Activated CD4-positive, alpha-beta memory T cell treated with anti-CD3 and anti-CD28 coated beads for 36 hours (primary cell): ENCODE data around the gene HOXC4. TPM values are rescaled to one million over a fixed set of nuclear protein-coding genes. Genes with fewer than 3 reads are reported as not detected.
A peak's percentile ranks its signal among the peaks of the same experiment; 100 is the strongest.

ENCODE experiments used
- CTCF ChIA-PET: fragments of 350-600 bp; sonication (Branson Sonifier 250); formaldehyde crosslinking; loops from one replicate; lab custom pipeline; 2021; ENCODE audit warnings: antibody characterized with exemption, inconsistent platforms; lab: Charles Lee
- POLR2A ChIA-PET: fragments of 350-600 bp; sonication (Branson Sonifier 250); formaldehyde crosslinking; loops from one replicate; lab custom pipeline; 2021; ENCODE audit warnings: antibody characterized with exemption; lab: Charles Lee
- DNase-seq: peaks from one replicate; pipeline ENCODE4 v3.0.0-alpha.2; 2020
- H3K27ac Mint-ChIP-seq: one replicate; pipeline ENCODE4 v1.8.0; 2021; ENCODE audit warnings: mixed read lengths
- H3K27me3 Mint-ChIP-seq: one replicate; pipeline ENCODE4 v1.8.0; 2021; ENCODE audit warnings: mixed read lengths
- H3K36me3 Mint-ChIP-seq: one replicate; pipeline ENCODE4 v1.8.0; 2021; ENCODE audit warnings: mixed read lengths
- H3K4me1 Mint-ChIP-seq: one replicate; pipeline ENCODE4 v1.8.0; 2021; ENCODE audit warnings: low read depth, mixed read lengths
- H3K4me3 Mint-ChIP-seq: one replicate; pipeline ENCODE4 v1.8.0; 2021; ENCODE audit warnings: mild to moderate bottlenecking, mixed read lengths
- H3K9me3 Mint-ChIP-seq: one replicate; pipeline ENCODE4 v1.8.0; 2021; ENCODE audit warnings: mixed read lengths
- intact Hi-C: fragments of 100-400 bp; cut with micrococcal nuclease; formaldehyde crosslinking; loops from one replicate; pipeline ENCODE4 v1.15.1; 2023
- total RNA-seq, 2 experiments: library from RNA; stranded (reverse); gene quantifications; one replicate each; pipeline ENCODE4 v1.2.3, GENCODE V29; 2021

HOXC4 gene
- total RNA-seq, 2 experiments from 2014 or later, result 0.17 TPM; not detected in 1

DNA sequence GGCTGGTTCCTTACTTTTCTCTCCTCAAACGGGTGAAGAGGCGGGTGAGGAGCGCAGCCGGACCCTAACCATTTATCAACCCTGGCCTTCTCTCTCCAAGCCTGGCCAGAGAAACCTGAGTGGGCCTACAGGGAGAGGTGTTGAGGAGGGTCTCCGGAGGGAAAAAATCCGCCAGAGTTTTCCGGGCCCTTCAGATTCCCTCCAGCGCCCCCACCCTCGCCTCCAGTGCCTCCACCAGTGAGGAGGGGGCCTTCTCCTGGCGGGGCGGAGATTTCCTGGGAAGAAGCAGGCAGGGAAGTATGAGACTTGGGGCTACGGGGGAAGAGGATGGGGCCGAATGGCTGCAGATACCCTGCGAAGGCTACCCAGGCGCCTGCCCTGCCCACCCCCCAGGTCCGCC lies 22.2 kb upstream of the HOXC4 start:
- ChIA-PET POLR2A (no interaction called here), CTCF (interaction anchor here (0.9 to 4.6 kb wide), 17 partner anchors 9 to 187 kb away, joined by 3 to 81 read pairs (median 7); partner anchors contain the start of genes HOXC4 and SMUG1)
- Mint-ChIP-seq H3K27me3 (peaks cover 74% of the 10 kb centered on the region), H3K27ac (no peak overlapping the region), H3K36me3 (peaks cover 3% of the 10 kb centered on the region), H3K4me1 (peaks cover 25% of the 10 kb centered on the region), H3K4me3 (no peak overlapping the region), H3K9me3 (peaks cover 5% of the 10 kb centered on the region)
- intact Hi-C loops, result loop anchor here (5.0 kb wide), 1 partner anchor 34 kb away; no protein-coding TSS in a partner anchor
- DNase-seq, result no peak

DNA sequence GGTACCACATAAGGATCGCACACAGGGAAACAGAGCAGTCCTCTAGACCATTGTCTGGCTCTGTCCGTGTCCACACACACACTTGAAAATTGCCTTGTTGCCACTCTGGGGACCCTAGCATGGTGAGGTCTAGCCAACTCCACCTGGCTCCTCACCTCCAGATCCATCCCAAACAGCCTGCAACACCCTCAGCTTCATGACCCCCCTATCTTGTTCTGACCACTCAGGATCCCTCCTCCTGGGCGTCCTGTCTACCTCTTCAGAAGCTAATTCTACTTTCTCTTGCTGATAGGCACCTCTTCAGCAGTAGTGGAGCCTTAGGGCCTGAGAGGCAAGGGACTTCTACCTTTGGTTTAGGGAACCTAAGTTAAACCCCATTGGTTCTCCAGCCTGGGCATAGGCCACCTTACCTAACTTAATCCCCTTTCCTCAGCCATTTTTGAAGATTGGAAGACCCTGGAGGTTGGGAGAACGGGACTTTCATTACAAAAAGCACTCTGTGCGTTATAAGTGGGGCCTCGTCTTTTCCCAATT lies 21.5 kb upstream of the HOXC4 start:
- ChIA-PET POLR2A (interaction anchor here (0.7 to 1.0 kb wide), 2 partner anchors 160 to 169 kb away, joined by 3 to 4 read pairs; no protein-coding TSS in a partner anchor), CTCF (interaction anchor here (0.6 to 4.6 kb wide), 35 partner anchors 9 to 196 kb away, joined by 3 to 81 read pairs (median 4); partner anchors contain the start of genes HOXC10, HOXC4, HOXC8 and HOXC9)
- Mint-ChIP-seq H3K4me1 (peaks cover 20% of the 10 kb centered on the region), H3K36me3 (peaks cover 3% of the 10 kb centered on the region), H3K4me3 (no peak overlapping the region), H3K27me3 (peaks cover 68% of the 10 kb centered on the region), H3K27ac (no peak overlapping the region), H3K9me3 (peaks cover 5% of the 10 kb centered on the region)
- intact Hi-C loops, result loop anchor here (2.0 to 5.0 kb wide), 3 partner anchors 15 to 35 kb away; no protein-coding TSS in a partner anchor
- DNase-seq, result no peak

GRCh38 chr12:54032627-54033100 lies 21.0 kb upstream of the HOXC4 start, which contains the start of gene HOXC5:
TSS of gene HOXC5 (plus strand) at chr12:54033050. CDS start at chr12:54033123, 73 bp downstream.
- H3K36me3 Mint-ChIP-seq, result peaks cover 3% of the 10 kb centered on the region
- peaks cover 20% of the 10 kb centered on the region for H3K4me1 Mint-ChIP-seq
- peak within 1 kb of the TSS; percentile 18 for H3K27ac Mint-ChIP-seq
- H3K9me3 Mint-ChIP-seq, result peaks cover 5% of the 10 kb centered on the region
- peak; percentile 73 for DNase-seq
- CTCF ChIA-PET, result interaction anchor here (0.6 to 4.6 kb wide), 35 partner anchors 8 to 196 kb away, joined by 3 to 81 read pairs (median 4); partner anchors contain the start of genes HOXC10, HOXC4, HOXC8 and HOXC9
- intact Hi-C loops, result loop anchor here (1.0 to 5.0 kb wide), 4 partner anchors 16 to 159 kb away; no protein-coding TSS in a partner anchor
- POLR2A ChIA-PET, result interaction anchor here (0.7 to 1.0 kb wide), 2 partner anchors 159 to 169 kb away, joined by 3 to 4 read pairs; no protein-coding TSS in a partner anchor
- H3K27me3 Mint-ChIP-seq, result peaks cover 66% of the 10 kb centered on the region
- H3K4me3 Mint-ChIP-seq, result peak within 1 kb of the TSS; percentile 53

DNA sequence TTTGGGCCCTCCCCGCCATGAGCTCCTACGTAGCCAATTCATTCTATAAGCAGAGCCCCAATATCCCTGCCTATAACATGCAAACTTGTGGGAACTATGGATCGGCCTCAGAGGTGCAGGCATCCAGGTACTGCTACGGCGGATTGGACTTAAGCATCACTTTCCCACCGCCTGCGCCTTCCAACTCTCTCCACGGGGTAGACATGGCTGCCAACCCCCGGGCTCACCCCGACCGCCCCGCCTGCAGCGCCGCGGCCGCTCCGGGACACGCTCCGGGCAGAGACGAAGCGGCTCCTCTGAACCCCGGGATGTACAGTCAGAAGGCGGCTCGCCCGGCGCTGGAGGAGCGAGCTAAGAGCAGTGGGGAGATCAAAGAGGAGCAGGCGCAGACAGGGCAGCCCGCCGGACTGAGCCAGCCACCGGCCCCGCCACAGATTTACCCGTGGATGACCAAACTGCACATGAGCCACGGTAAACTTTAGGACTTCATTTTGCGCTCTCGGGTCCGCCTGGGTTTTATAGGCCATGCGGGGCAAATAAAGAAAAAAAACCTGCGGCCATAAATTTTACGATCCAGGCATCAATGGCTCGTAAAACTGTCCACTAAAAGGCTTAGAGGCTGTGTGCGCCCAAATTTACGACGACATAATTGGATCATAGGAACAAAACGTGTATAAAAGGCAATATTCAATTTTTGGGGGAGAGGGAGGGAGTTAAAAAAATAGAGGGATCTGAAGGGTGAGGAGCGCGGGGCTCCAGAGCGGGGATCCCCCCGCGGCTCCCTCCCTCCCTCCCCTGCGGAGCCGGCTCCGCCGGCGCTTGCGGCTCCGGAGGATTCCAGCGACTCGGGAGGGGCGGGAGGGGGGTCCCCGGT lies 20.3 kb upstream of the HOXC4 start:
- Mint-ChIP-seq H3K27ac (no peak overlapping the region), H3K36me3 (peaks cover 3% of the 10 kb centered on the region), H3K4me1 (peaks cover 20% of the 10 kb centered on the region), H3K27me3 (peaks cover 64% of the 10 kb centered on the region), H3K4me3 (no peak overlapping the region), H3K9me3 (peaks cover 5% of the 10 kb centered on the region)
- intact Hi-C loops, result loop anchor here (1.0 to 5.0 kb wide), 4 partner anchors 17 to 158 kb away; no protein-coding TSS in a partner anchor
- POLR2A ChIA-PET, result interaction anchor here (0.7 to 1.0 kb wide), 2 partner anchors 158 to 168 kb away, joined by 3 to 4 read pairs; no protein-coding TSS in a partner anchor
- CTCF ChIA-PET, result interaction anchor here (0.7 to 4.6 kb wide), 23 partner anchors 10 to 185 kb away, joined by 3 to 81 read pairs (median 7); partner anchors contain the start of genes HOXC10, HOXC4, HOXC8 and HOXC9
- no peak for DNase-seq

- peaks cover 5% of the 10 kb centered on the region for H3K9me3 Mint-ChIP-seq
- ChIA-PET POLR2A (no interaction called here), CTCF (interaction anchor here (0.6 to 4.6 kb wide), 7 partner anchors 11 to 167 kb away, joined by 4 to 81 read pairs (median 5); partner anchors contain the start of gene SMUG1)
- no peak overlapping the region for H3K4me3 Mint-ChIP-seq
- H3K36me3 Mint-ChIP-seq, result peaks cover 3% of the 10 kb centered on the region
- DNase-seq, result no peak
- peaks cover 17% of the 10 kb centered on the region for H3K4me1 Mint-ChIP-seq
- intact Hi-C loops, result loop anchor here (1.0 to 5.0 kb wide), 4 partner anchors 17 to 157 kb away; no protein-coding TSS in a partner anchor
- H3K27me3 Mint-ChIP-seq, result peaks cover 67% of the 10 kb centered on the region
- H3K27ac Mint-ChIP-seq, result no peak overlapping the region
Observed at GRCh38 chr12:54033980-54034784, 19.5 kb upstream of the HOXC4 start.

DNA sequence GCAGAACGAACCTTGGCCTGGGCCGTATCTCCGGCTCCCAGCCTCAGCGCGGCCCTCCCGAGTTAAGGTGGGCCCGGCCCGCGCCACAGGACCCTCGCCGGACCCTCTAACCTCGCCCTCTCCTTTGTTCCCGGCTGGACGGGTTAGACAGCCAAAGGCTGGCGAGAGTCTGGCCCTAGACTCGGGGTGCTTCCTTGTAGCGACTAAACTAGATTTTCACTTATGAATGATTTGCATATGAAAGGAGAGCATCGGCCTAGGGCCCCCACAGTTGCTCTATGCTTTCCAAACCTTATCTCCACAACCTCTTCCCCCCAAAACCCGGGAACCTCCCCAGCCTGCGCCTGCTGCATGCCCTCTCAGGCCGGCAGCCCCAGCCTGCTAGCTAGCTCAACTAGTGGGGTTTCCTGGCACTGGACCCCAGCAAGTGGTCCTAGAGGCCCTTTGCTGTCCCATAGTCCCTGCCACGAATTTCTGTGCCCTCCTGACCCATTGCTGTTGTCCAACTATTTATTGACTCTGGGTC lies 18.8 kb upstream of the HOXC4 start:
- intact Hi-C loops, result loop anchor here (5.0 kb wide), 1 partner anchor 38 kb away; no protein-coding TSS in a partner anchor
- peak overlapping the region; percentile 38 for H3K4me3 Mint-ChIP-seq
- H3K27me3 Mint-ChIP-seq, result peaks cover 68% of the 10 kb centered on the region
- peaks cover 14% of the 10 kb centered on the region for H3K4me1 Mint-ChIP-seq
- DNase-seq, result no peak
- H3K27ac Mint-ChIP-seq, result no peak overlapping the region
- peaks cover 5% of the 10 kb centered on the region for H3K9me3 Mint-ChIP-seq
- H3K36me3 Mint-ChIP-seq, result peaks cover 3% of the 10 kb centered on the region
- POLR2A ChIA-PET, result no interaction called here
- CTCF ChIA-PET, result interaction anchor here (0.6 to 4.3 kb wide), 6 partner anchors 10 to 173 kb away, joined by 3 to 55 read pairs (median 4); no protein-coding TSS in a partner anchor

DNA sequence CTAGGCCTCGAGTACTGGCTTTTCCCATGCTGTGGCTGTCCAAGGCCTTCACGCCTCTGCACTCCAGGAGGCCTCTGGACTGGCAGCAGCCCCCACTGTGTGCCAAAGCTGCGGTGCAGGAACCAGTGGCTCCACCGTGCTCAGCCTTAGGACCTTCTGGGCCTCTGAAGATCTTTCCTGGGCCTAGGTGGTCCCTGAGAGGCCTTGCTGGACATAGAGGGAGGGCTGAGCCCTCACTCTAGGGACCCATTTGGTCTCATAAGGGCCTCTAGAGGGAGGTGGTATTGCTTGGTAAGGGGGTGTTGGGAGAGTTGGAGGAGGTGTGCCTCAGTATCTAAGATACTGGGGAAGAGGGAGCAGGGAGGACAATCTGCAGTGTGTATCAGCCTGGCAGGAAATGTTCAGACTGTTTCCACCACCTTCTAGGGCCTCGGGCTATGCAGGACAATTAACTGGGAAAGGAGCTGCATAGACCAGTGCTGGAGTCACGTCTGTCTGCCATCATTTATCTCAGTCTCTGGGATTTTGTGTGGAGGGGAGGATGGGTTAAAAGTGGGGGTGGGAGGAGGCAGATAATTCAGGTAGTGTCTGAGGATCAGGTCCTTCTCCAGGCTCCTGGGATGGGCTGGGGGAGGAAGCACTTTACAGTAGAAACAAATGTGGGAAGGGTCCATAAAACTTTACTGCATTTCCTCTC lies 17.9 kb upstream of the HOXC4 start:
- no peak for DNase-seq
- Mint-ChIP-seq H3K4me3 (no peak overlapping the region), H3K4me1 (peaks cover 13% of the 10 kb centered on the region), H3K27ac (no peak overlapping the region), H3K27me3 (peaks cover 71% of the 10 kb centered on the region), H3K36me3 (peaks cover 3% of the 10 kb centered on the region), H3K9me3 (peaks cover 5% of the 10 kb centered on the region)
- ChIA-PET CTCF (interaction anchor here (1.2 to 1.7 kb wide), 4 partner anchors 9 to 172 kb away, joined by 3 to 5 read pairs (median 4); no protein-coding TSS in a partner anchor), POLR2A (no interaction called here)
- intact Hi-C loops, result no loop called here

DNA sequence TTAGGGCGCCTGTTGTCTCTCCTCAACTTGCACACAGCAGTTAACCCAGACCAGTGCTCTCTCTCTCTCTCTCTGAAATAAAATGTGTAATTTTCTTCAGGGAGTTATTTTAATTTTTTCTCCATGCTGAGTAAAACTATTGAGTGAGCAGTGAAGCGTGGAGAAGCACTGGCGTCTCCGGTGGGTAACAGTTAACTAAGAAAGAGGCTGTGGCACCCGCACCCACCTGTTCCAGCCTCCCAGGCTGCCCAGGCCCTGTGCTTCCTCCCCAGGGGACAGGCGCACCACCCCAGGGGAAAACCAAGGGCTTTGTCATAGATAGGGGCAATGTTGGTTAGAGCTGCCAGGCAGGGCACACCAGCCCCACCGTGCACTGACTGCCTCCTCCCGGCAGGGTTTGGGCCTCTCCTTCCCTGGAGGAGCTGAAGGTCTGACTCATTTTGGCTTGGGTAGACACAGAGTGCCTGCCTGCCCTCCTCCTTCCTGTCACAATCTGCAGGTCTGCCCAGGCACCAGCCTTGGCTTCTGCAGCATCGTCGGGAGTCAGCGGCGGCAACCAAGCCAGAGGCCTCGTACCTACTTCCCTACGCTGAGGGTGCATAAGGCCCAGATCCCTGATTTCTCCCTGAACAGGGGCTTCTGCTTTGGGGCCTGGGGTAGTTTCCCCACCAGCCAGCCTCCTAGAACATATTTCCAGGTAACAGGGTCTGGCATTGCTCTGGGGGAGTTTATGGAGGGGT lies 16.8 kb upstream of the HOXC4 start:
- POLR2A ChIA-PET, result no interaction called here
- H3K27me3 Mint-ChIP-seq, result peaks cover 69% of the 10 kb centered on the region
- intact Hi-C loops, result no loop called here

DNA sequence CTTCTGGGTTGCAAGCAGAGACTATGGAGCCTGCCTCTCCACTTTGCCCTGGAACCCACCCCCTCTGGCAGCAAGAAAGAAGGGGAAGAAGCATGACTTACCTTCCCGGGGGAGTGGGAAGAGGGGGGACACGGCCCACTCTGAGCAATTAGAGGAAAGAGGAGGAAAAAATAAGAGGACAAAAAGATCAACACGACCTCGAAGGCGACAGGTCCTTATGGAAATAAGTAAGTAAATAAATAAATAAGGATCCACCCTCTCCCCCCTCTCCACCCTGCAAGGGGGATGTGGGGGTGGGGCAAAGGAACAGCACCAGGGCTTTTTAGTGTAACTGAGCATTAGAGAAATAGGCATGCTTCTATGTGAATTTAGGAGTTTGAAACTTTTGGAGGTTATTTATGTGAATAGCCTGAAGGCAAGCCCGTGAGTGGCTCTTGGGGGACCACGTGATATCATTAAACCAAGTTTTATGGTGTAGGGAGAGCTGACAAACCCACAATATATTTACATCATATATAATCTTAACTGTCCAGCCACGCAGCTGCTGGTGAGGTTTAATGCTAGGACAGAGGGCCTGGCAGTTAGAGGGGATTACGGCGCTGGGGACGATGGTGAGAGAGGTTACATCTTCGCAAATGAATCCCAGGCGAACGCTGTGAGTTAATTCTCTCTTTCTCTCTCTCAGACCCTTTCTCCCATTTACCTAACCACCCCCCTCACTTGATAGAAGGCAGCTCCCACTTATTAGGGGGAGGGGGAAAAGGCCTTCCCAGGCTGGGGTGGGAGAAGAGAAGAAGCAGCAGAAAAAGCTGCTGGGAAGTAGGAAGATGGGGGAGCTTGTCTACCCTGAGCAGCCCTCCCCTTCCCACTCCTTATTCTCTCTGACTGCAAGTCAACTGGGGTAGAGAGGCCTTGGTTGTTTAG lies 16.0 kb upstream of the HOXC4 start:
- Mint-ChIP-seq H3K27me3 (peaks cover 67% of the 10 kb centered on the region), H3K4me3 (no peak overlapping the region), H3K9me3 (peaks cover 4% of the 10 kb centered on the region), H3K4me1 (peaks cover 12% of the 10 kb centered on the region), H3K27ac (no peak overlapping the region), H3K36me3 (peaks cover 2% of the 10 kb centered on the region)
- ChIA-PET POLR2A (no interaction called here), CTCF (interaction anchor here (0.8 to 1.1 kb wide), 3 partner anchors 154 to 165 kb away, joined by 3 to 5 read pairs (median 3); no protein-coding TSS in a partner anchor)
- DNase-seq, result no peak
- intact Hi-C loops, result no loop called here

More for the DNA sequence above, 16.8 kb upstream of the HOXC4 start:
- Mint-ChIP-seq H3K9me3 (peaks cover 5% of the 10 kb centered on the region), H3K4me3 (no peak overlapping the region), H3K27ac (no peak overlapping the region), H3K4me1 (peaks cover 13% of the 10 kb centered on the region), H3K36me3 (peaks cover 3% of the 10 kb centered on the region)
- CTCF ChIA-PET, result interaction anchor here (0.8 kb wide), 1 partner anchor 166 kb away, joined by 3 read pairs; no protein-coding TSS in a partner anchor
- no peak for DNase-seq
